ENCODE data around the gene METTL15. TPM values are rescaled to one million over a fixed set of nuclear protein-coding genes. Genes with fewer than 3 reads are reported as not detected.

METTL15 gene
- total RNA-seq, 2 experiments from 2014 or later = 18.9 to 19.7 TPM

DNA sequence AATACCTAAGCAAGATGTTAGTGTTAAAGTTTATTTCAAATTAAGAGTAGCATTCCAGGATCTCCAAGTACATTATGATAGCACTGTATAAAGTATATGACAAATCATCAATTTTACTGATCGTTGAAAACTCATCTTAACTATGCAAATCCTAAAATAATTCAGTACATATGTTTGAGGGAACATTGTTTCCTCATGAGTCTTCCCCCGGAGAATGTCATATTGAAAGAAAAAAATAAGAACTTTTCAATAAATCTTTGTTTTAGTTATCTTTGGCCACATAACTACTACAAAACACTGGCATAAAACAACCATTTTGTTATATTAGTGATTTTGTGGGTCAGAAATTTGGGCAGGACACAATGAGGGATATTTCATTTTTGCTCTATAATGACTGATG lies 135.4 kb downstream of the METTL15 start:
- no peak overlapping the region for H3K4me3 ChIP-seq (ENCODE audit: low read depth, low read length, poor library complexity, severe bottlenecking)
- no peak overlapping the region for H2AFZ ChIP-seq (ENCODE audit: low read length)
- CTCF ChIA-PET (ENCODE audit: unreplicated experiment) = no interaction called here
- no TSS peak for BruUV-seq (replicated peaks)
- TF ChIP-seq CTCF (conservative IDR thresholded peaks at IDR 0.05; ENCODE audit: low read length) (no peak), EZH2phosphoT487 (IDR thresholded peaks at IDR 0.05; ENCODE audit: borderline replicate concordance, low read depth, low read length) (no peak)
- no peaks in the 10 kb centered on the region for H3K79me2 ChIP-seq (ENCODE audit: insufficient read depth, low read depth, low read length)
- intact Hi-C loops (cut with micrococcal nuclease; ENCODE audit: unreplicated experiment) = no loop called here
- H3K36me3 ChIP-seq (ENCODE audit: insufficient read depth, low read length) = no peaks in the 10 kb centered on the region
- no peak overlapping the region for H3K4me2 ChIP-seq (ENCODE audit: low read length)
- H3K4me1 ChIP-seq (ENCODE audit: insufficient read depth, low read length, poor library complexity, severe bottlenecking) = no peaks in the 10 kb centered on the region
- no peaks in the 10 kb centered on the region for H4K20me1 ChIP-seq (ENCODE audit: insufficient read depth, low read length)
- H3K27ac ChIP-seq (ENCODE audit: low read depth, low read length, poor library complexity, severe bottlenecking) = no peak overlapping the region
- H3K9me3 ChIP-seq (ENCODE audit: low read length) = no peaks in the 10 kb centered on the region
- POLR2A ChIA-PET = no interaction called here
- no peaks in the 10 kb centered on the region for H3K9me2 ChIP-seq (ENCODE audit: insufficient read depth, low read length)
- no peak for DNase-seq (ENCODE audit: low spot score)

DNA sequence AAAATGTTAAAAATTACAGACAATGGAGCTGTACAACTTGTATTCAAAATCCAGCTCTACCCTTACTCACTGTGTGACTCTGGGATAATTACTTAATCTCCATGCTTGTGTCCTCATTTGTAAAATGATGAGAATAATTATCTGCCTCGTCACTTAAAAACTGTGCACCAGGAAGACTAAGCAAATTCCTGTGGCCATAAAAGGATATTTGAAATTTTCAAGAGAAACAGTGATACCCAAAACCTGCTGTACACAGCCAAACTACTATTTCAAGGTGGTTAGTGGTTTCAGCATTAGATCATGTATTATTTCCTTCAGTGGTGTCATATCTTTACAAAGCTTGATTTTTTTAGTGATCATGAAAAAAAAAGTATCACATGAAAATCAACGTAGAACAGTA lies 136.9 kb downstream of the METTL15 start:
- no peak overlapping the region for H3K4me3 ChIP-seq (ENCODE audit: low read depth, low read length, poor library complexity, severe bottlenecking)
- H3K9me3 ChIP-seq (ENCODE audit: low read length) = no peaks in the 10 kb centered on the region
- BruUV-seq (replicated peaks) = no TSS peak
- H3K4me2 ChIP-seq (ENCODE audit: low read length) = no peak overlapping the region
- H3K9me2 ChIP-seq (ENCODE audit: insufficient read depth, low read length) = no peaks in the 10 kb centered on the region
- intact Hi-C loops (cut with micrococcal nuclease; ENCODE audit: unreplicated experiment) = no loop called here
- H2AFZ ChIP-seq (ENCODE audit: low read length) = no peak overlapping the region
- H3K27ac ChIP-seq (ENCODE audit: low read depth, low read length, poor library complexity, severe bottlenecking) = no peak overlapping the region
- POLR2A ChIA-PET = no interaction called here
- no peaks in the 10 kb centered on the region for H3K4me1 ChIP-seq (ENCODE audit: insufficient read depth, low read length, poor library complexity, severe bottlenecking)
- TF ChIP-seq CTCF (conservative IDR thresholded peaks at IDR 0.05; ENCODE audit: low read length) = no peak
- TF ChIP-seq EZH2phosphoT487 (IDR thresholded peaks at IDR 0.05; ENCODE audit: borderline replicate concordance, low read depth, low read length) = no peak
- no peaks in the 10 kb centered on the region for H4K20me1 ChIP-seq (ENCODE audit: insufficient read depth, low read length)
- DNase-seq (ENCODE audit: low spot score) = no peak
- H3K36me3 ChIP-seq (ENCODE audit: insufficient read depth, low read length) = no peaks in the 10 kb centered on the region
- no peaks in the 10 kb centered on the region for H3K79me2 ChIP-seq (ENCODE audit: insufficient read depth, low read depth, low read length)
- CTCF ChIA-PET (ENCODE audit: unreplicated experiment) = interaction anchor here (0.5 kb wide), 1 partner anchor 271 kb away, joined by 4 read pairs; no protein-coding TSS in a partner anchor

DNA sequence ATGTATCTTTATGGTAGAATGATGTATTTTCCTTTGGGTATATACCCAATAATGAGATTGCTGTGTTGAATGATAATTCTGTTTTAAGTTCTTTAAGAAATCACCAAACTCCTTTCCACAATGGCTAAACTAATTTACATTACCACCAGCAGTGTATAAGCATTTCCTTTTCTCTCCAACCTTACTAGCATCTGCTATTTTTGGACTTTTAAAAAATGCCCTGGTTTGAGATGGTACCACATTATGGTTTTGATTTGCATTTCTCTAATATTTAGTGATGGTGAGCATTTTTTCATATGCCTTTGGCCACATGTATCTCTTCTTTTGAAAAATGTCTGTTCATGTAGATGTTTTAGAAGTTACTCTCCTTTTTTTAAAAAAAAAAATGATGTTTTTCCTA lies 142.0 kb downstream of the METTL15 start:
- no peaks in the 10 kb centered on the region for H3K36me3 ChIP-seq (ENCODE audit: insufficient read depth, low read length)
- H3K9me2 ChIP-seq (ENCODE audit: insufficient read depth, low read length) = no peaks in the 10 kb centered on the region
- ChIA-PET POLR2A (no interaction called here), CTCF (ENCODE audit: unreplicated experiment) (no interaction called here)
- H3K79me2 ChIP-seq (ENCODE audit: insufficient read depth, low read depth, low read length) = no peaks in the 10 kb centered on the region
- no peak overlapping the region for H3K4me2 ChIP-seq (ENCODE audit: low read length)
- H4K20me1 ChIP-seq (ENCODE audit: insufficient read depth, low read length) = no peaks in the 10 kb centered on the region
- no peaks in the 10 kb centered on the region for H3K9me3 ChIP-seq (ENCODE audit: low read length)
- BruUV-seq (replicated peaks) = no TSS peak
- TF ChIP-seq EZH2phosphoT487 (IDR thresholded peaks at IDR 0.05; ENCODE audit: borderline replicate concordance, low read depth, low read length) (no peak), CTCF (conservative IDR thresholded peaks at IDR 0.05; ENCODE audit: low read length) (no peak)
- H3K27ac ChIP-seq (ENCODE audit: low read depth, low read length, poor library complexity, severe bottlenecking) = no peak overlapping the region
- no peaks in the 10 kb centered on the region for H3K4me1 ChIP-seq (ENCODE audit: insufficient read depth, low read length, poor library complexity, severe bottlenecking)
- intact Hi-C loops (cut with micrococcal nuclease; ENCODE audit: unreplicated experiment) = no loop called here
- no peak overlapping the region for H3K4me3 ChIP-seq (ENCODE audit: low read depth, low read length, poor library complexity, severe bottlenecking)
- no peak for DNase-seq (ENCODE audit: low spot score)
- no peak overlapping the region for H2AFZ ChIP-seq (ENCODE audit: low read length)
